Measurements from ENCODE around the gene TXNRD2. TPM values are rescaled to one million over a fixed set of nuclear protein-coding genes. Genes with fewer than 3 reads are reported as not detected.

Gene TXNRD2
- total RNA-seq, 1 experiment from 2014 or later: 19.7 TPM

DNA sequence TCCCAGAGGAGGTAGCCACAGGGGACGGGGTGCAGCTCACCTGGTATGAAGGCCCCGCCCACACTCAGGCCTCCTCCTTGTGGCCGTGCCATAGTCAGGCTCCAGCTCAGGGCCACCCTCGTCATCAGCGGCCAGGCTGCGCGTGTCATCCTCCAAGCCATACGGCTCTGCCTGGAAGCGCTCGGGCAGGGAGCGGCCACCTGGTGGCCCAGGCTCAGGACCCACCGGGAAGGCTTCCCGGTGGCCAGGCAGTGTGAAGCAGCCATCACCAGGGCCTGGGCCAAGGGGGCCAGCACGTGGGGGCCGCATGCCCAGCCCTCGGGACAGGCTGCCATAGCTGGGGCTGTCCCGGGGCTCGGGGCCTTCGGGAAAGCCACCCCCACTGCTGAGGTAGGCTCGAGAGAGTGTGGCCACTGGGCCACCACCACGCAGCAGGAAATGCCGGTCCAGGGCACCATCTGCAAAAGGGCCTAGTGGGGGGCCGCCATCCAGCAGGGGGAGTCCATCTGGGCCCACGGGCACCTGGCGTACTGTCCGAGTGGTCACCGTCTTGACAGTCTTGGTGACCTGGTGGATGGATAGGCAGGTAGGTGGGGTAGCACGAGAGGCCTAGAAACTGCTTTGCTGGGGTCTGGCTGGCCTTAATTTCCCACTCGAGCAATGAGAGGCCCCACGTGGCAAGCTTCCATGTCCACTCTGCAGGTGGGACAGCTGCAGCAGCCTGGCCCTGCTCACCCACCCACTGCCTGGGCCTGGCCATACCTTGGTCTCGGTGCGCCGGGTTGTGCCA is 39.7 kb upstream of the TXNRD2 start:
- no peak for ATAC-seq
- POLR2A ChIA-PET: no interaction called here
- no TSS peak for BruUV-seq (replicated peaks)

DNA sequence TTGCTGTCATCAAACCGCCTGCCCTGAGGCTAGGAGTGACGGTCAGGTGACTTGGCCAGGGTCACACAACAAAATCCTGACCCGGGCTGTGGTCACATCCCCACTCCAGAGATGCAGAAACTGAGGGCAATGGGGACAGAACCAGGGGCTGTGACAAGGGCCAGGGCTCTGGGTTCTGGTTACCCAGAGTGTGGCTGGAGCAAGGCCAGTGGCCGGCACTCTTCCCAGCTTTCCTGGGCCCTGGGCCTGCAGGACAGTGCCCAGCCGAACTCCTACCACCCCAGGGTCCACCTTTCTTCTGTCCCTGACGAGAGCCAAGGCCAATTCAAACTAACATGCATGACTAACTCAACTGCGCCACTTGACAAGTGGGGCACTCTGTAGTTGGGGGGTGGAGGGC is 39.1 kb upstream of the TXNRD2 start:
- no peak for DNase-seq (ENCODE audit: low read depth, low spot score)
- Histone ChIP-seq H3K4me1 (ENCODE audit: control insufficient read depth in 1 of 2, insufficient read depth in 2 of 2, low read length in 2 of 2) (peaks cover 35 to 39% of the 10 kb centered on the region in 2 experiments), H3K27ac (ENCODE audit: low read depth, low read length) (no peak overlapping the region), H3K9ac (ENCODE audit: low read length) (no peak overlapping the region), H3K9me3 (ENCODE audit: control insufficient read depth in 1 of 2, insufficient read depth in 1 of 2, low read depth in 1 of 2, low read length in 2 of 2) (no peaks in the 10 kb centered on the region), H3K36me3 (ENCODE audit: control insufficient read depth in 1 of 2, insufficient read depth in 2 of 2, low read length in 2 of 2) (peaks cover 3 to 6% of the 10 kb centered on the region in 2 experiments; a peak in 2 of 4 replicates), H3K9me2 (ENCODE audit: insufficient read depth) (no peaks in the 10 kb centered on the region), H3K79me2 (ENCODE audit: insufficient read depth, low read length) (peaks cover 16% of the 10 kb centered on the region), H3K27me3 (ENCODE audit: insufficient read depth, low read length) (no peaks in the 10 kb centered on the region), H2AFZ (ENCODE audit: low read depth, low read length, poor library complexity, severe bottlenecking) (no peak overlapping the region), H3K4me2 (ENCODE audit: low read length) (no peak overlapping the region), H3K4me3 (replicated peaks in 1 of 2; ENCODE audit: low read depth in 1 of 2, low read length in 2 of 2) (no peak overlapping the region), H4K20me1 (ENCODE audit: insufficient read depth) (no peaks in the 10 kb centered on the region)
- ChIA-PET POLR2A (no interaction called here), CTCF (no interaction called here), RAD21 (ENCODE audit: low non-redundant PET in 1 of 2, low total read pairs in 2 of 2, uncharacterized antibody in 2 of 2, unreplicated experiment in 2 of 2) (no interaction called here)
- intact Hi-C loops (cut with micrococcal nuclease): loop anchor here (10.0 kb wide), 1 partner anchor 104 kb away; the partner anchor contains the start of gene DGCR8
- TF ChIP-seq JUND (IDR thresholded peaks at IDR 0.05) (no peak), POLR2A (IDR thresholded peaks at IDR 0.05; ENCODE audit: borderline replicate concordance, extremely low read depth, insufficient read depth, insufficient read length) (no peak), SRF (IDR thresholded peaks at IDR 0.05; ENCODE audit: low read depth) (no peak), ELF1 (IDR thresholded peaks at IDR 0.05; ENCODE audit: borderline replicate concordance, low read depth) (no peak), EZH2 (IDR thresholded peaks at IDR 0.05) (no peak), CBX3 (IDR thresholded peaks at IDR 0.05; ENCODE audit: low read depth) (no peak), FOSL1 (IDR thresholded peaks at IDR 0.05; ENCODE audit: low read depth) (no peak), SIN3A (IDR thresholded peaks at IDR 0.05; ENCODE audit: low read depth) (no peak), TCF7L2 (IDR thresholded peaks at IDR 0.05; ENCODE audit: borderline replicate concordance, extremely low read depth, insufficient read depth, insufficient read length) (no peak), SP1 (IDR thresholded peaks at IDR 0.05; ENCODE audit: low read depth) (no peak)
- TF ChIP-seq, protein P1, sequence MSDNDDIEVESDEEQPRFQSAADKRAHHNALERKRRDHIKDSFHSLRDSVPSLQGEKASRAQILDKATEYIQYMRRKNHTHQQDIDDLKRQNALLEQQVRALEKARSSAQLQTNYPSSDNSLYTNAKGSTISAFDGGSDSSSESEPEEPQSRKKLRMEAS (IDR thresholded peaks at IDR 0.05): no peak
- no TSS peak for BruUV-seq (replicated peaks)
- no peak for ATAC-seq

More for the DNA sequence above, 39.7 kb upstream of the TXNRD2 start:
- H3K79me2 ChIP-seq (ENCODE audit: insufficient read depth, low read length): peaks cover 16% of the 10 kb centered on the region
- H3K4me1 ChIP-seq (ENCODE audit: control insufficient read depth in 1 of 2, insufficient read depth in 2 of 2, low read length in 2 of 2): peaks cover 37 to 39% of the 10 kb centered on the region in 2 experiments
- no peak overlapping the region for H3K9ac ChIP-seq (ENCODE audit: low read length)
- no peak for TF ChIP-seq ZNF274 (IDR thresholded peaks at IDR 0.05; ENCODE audit: low read depth, low read length)
- TF ChIP-seq YY1 (IDR thresholded peaks at IDR 0.05; ENCODE audit: extremely low read depth, insufficient replicate concordance, low read depth, low read length): no peak
- TF ChIP-seq SP1 (IDR thresholded peaks at IDR 0.05; ENCODE audit: low read depth): no peak
- no peak for TF ChIP-seq EGR1 (IDR thresholded peaks at IDR 0.05; ENCODE audit: low read depth)
- H3K9me2 ChIP-seq (ENCODE audit: insufficient read depth): no peaks in the 10 kb centered on the region
- RAD21 ChIA-PET (ENCODE audit: low non-redundant PET in 1 of 2, low total read pairs in 2 of 2, uncharacterized antibody in 2 of 2, unreplicated experiment in 2 of 2): no interaction called here
- H3K27ac ChIP-seq (ENCODE audit: low read depth, low read length): no peak overlapping the region
- no peaks in the 10 kb centered on the region for H3K9me3 ChIP-seq (ENCODE audit: control insufficient read depth in 1 of 2, insufficient read depth in 1 of 2, low read depth in 1 of 2, low read length in 2 of 2)
- no peaks in the 10 kb centered on the region for H3K27me3 ChIP-seq (ENCODE audit: insufficient read depth, low read length)
- H3K4me2 ChIP-seq (ENCODE audit: low read length): no peak overlapping the region
- DNase-seq (ENCODE audit: low read depth, low spot score): no peak
- H3K36me3 ChIP-seq (ENCODE audit: control insufficient read depth in 1 of 2, insufficient read depth in 2 of 2, low read length in 2 of 2): peaks cover 3 to 6% of the 10 kb centered on the region in 2 experiments; a peak in 2 of 4 replicates
- H4K20me1 ChIP-seq (ENCODE audit: insufficient read depth): no peaks in the 10 kb centered on the region
- intact Hi-C loops (cut with micrococcal nuclease): loop anchor here (10.0 kb wide), 1 partner anchor 103 kb away; the partner anchor contains the start of gene DGCR8
- CTCF ChIA-PET: no interaction called here
- H2AFZ ChIP-seq (ENCODE audit: low read depth, low read length, poor library complexity, severe bottlenecking): no peak overlapping the region
- no peak overlapping the region for H3K4me3 ChIP-seq (replicated peaks in 1 of 2; ENCODE audit: low read depth in 1 of 2, low read length in 2 of 2)

Data from HCT116 (cell line).